Measurements from ENCODE around the gene CEACAM1.

- TF ChIP-seq, protein P1, sequence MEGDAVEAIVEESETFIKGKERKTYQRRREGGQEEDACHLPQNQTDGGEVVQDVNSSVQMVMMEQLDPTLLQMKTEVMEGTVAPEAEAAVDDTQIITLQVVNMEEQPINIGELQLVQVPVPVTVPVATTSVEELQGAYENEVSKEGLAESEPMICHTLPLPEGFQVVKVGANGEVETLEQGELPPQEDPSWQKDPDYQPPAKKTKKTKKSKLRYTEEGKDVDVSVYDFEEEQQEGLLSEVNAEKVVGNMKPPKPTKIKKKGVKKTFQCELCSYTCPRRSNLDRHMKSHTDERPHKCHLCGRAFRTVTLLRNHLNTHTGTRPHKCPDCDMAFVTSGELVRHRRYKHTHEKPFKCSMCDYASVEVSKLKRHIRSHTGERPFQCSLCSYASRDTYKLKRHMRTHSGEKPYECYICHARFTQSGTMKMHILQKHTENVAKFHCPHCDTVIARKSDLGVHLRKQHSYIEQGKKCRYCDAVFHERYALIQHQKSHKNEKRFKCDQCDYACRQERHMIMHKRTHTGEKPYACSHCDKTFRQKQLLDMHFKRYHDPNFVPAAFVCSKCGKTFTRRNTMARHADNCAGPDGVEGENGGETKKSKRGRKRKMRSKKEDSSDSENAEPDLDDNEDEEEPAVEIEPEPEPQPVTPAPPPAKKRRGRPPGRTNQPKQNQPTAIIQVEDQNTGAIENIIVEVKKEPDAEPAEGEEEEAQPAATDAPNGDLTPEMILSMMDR (IDR thresholded peaks at IDR 0.05) = no peak
- TF ChIP-seq EZH2 (IDR thresholded peaks at IDR 0.05) = no peak
Measured at GRCh38 chr19:42514449-42514848, 13.8 kb downstream of the CEACAM1 start.

Data from neural progenitor cell (in vitro differentiated cells).